HuH-7.5 (cell line): ENCODE data around the gene THOC1.

Experiments used
- DNase-seq: peaks from one replicate; pipeline ENCODE4 v3.0.0; 2011; ENCODE audit warnings: low spot score

Gene THOC1

GRCh38 chr18:213966-214365, 53.9 kb downstream of the THOC1 start:
- DNase-seq: no peak

- DNase-seq: no peak
Observed at GRCh38 chr18:213505-213904, 54.3 kb downstream of the THOC1 start.

GRCh38 chr18:212780-213179, 55.1 kb downstream of the THOC1 start:
- no peak for DNase-seq

GRCh38 chr18:211582-211981, 56.3 kb downstream of the THOC1 start:
- DNase-seq: no peak

- no peak for DNase-seq
Observed at GRCh38 chr18:210733-211132, 57.1 kb downstream of the THOC1 start.

GRCh38 chr18:210075-210474, 57.8 kb downstream of the THOC1 start:
- DNase-seq: no peak

GRCh38 chr18:199768-200167, 68.1 kb downstream of the THOC1 start:
- no peak for DNase-seq

GRCh38 chr18:199214-199613, 68.6 kb downstream of the THOC1 start:
- DNase-seq: no peak

GRCh38 chr18:195651-196050, 72.2 kb downstream of the THOC1 start:
- DNase-seq: no peak

GRCh38 chr18:192801-193200, 75.0 kb downstream of the THOC1 start:
- no peak for DNase-seq

GRCh38 chr18:191725-192124, 76.1 kb downstream of the THOC1 start:
- DNase-seq: no peak

GRCh38 chr18:189254-189653, 78.6 kb downstream of the THOC1 start:
- DNase-seq: no peak

- no peak for DNase-seq
Observed at GRCh38 chr18:183769-184168, 84.1 kb downstream of the THOC1 start.

- DNase-seq: no peak
Observed at GRCh38 chr18:181711-182110, 86.1 kb downstream of the THOC1 start.

- DNase-seq: no peak
Observed at GRCh38 chr18:179499-179898, 88.3 kb downstream of the THOC1 start.

- no peak for DNase-seq
Observed at GRCh38 chr18:172361-172760, 95.5 kb downstream of the THOC1 start.
